ENCODE results near the gene ATP6V1E1.
A peak's percentile ranks its signal among the peaks of the same experiment; 100 is the strongest.

ATP6V1E1 gene

GRCh38 chr22:17641269-17641668, 12.7 kb upstream of the ATP6V1E1 start:
- Histone ChIP-seq H3F3A (ENCODE audit: insufficient read depth) (no peaks in the 10 kb centered on the region), H4K20me1 (ENCODE audit: low read depth, low read length) (no peaks in the 10 kb centered on the region), H2AFZ (ENCODE audit: low read depth, low read length, severe bottlenecking) (no peak overlapping the region), H3K36me3 (ENCODE audit: low read length) (no peaks in the 10 kb centered on the region), H3K27me3 (ENCODE audit: low read length) (no peaks in the 10 kb centered on the region), H3K4me2 (ENCODE audit: low read depth, low read length, poor library complexity, severe bottlenecking) (no peak overlapping the region), H3K79me2 (ENCODE audit: insufficient read depth, low read length) (peaks cover 12% of the 10 kb centered on the region; the same call in 1 of the 2 replicates), H3K9me3 (ENCODE audit: insufficient read depth, low read length) (no peaks in the 10 kb centered on the region), H3K9me2 (replicated peaks; ENCODE audit: insufficient read depth, low read length) (no peaks in the 10 kb centered on the region), H3K9ac (ENCODE audit: low read length) (no peak overlapping the region), H3K4me3 (ENCODE audit: insufficient read depth, low read length, poor library complexity, severe bottlenecking) (no peak overlapping the region), H3K27ac (ENCODE audit: low read depth, low read length) (no peak overlapping the region)
- TF ChIP-seq, protein P1, sequence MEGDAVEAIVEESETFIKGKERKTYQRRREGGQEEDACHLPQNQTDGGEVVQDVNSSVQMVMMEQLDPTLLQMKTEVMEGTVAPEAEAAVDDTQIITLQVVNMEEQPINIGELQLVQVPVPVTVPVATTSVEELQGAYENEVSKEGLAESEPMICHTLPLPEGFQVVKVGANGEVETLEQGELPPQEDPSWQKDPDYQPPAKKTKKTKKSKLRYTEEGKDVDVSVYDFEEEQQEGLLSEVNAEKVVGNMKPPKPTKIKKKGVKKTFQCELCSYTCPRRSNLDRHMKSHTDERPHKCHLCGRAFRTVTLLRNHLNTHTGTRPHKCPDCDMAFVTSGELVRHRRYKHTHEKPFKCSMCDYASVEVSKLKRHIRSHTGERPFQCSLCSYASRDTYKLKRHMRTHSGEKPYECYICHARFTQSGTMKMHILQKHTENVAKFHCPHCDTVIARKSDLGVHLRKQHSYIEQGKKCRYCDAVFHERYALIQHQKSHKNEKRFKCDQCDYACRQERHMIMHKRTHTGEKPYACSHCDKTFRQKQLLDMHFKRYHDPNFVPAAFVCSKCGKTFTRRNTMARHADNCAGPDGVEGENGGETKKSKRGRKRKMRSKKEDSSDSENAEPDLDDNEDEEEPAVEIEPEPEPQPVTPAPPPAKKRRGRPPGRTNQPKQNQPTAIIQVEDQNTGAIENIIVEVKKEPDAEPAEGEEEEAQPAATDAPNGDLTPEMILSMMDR (IDR thresholded peaks at IDR 0.05; ENCODE audit: insufficient read depth, low read length, poor library complexity, severe bottlenecking) = no peak
- no peak for TF ChIP-seq EZH2phosphoT487 (conservative IDR thresholded peaks at IDR 0.05; ENCODE audit: low read length)

DNA sequence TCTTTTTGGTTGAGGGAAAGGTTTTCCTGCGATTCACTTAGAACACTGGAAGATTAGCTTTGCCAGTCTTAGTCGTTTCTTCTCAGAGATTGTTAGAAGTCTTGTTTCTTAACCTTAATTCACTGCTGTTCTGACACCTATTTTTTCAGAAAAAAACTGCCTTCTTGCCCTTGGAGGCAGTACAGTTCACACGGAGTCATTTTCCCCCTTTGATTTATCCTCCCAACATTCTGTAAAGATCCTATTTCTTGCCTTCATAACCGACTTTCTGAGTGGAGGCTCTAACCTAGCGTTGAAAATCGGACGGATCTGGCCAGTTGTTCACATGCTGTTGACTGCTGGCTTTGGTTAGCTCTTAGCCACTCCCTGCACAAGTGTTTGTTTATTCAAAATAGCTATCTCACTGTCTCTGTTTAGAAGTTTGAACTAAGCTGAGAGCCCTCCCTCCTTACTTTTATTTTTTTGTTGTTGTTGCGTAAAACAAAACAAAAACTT, 10.7 kb upstream of the ATP6V1E1 start:
- Histone ChIP-seq H3K4me2 (ENCODE audit: low read depth, low read length, poor library complexity, severe bottlenecking) (peak overlapping the region; percentile 64), H3K79me2 (ENCODE audit: insufficient read depth, low read length) (peaks cover 12% of the 10 kb centered on the region; the same call in 1 of the 2 replicates), H4K20me1 (ENCODE audit: low read depth, low read length) (no peaks in the 10 kb centered on the region), H2AFZ (ENCODE audit: low read depth, low read length, severe bottlenecking) (peak overlapping the region; percentile 30), H3K9me2 (replicated peaks; ENCODE audit: insufficient read depth, low read length) (no peaks in the 10 kb centered on the region), H3F3A (ENCODE audit: insufficient read depth) (no peaks in the 10 kb centered on the region), H3K36me3 (ENCODE audit: low read length) (no peaks in the 10 kb centered on the region), H3K27ac (ENCODE audit: low read depth, low read length) (peak overlapping the region; percentile 69), H3K9ac (ENCODE audit: low read length) (peak overlapping the region; percentile 76), H3K27me3 (ENCODE audit: low read length) (no peaks in the 10 kb centered on the region), H3K9me3 (ENCODE audit: insufficient read depth, low read length) (no peaks in the 10 kb centered on the region), H3K4me3 (ENCODE audit: insufficient read depth, low read length, poor library complexity, severe bottlenecking) (peak overlapping the region; percentile 66)
- TF ChIP-seq, protein P1 (IDR thresholded peaks at IDR 0.05; ENCODE audit: insufficient read depth, low read length, poor library complexity, severe bottlenecking) = no peak

DNA sequence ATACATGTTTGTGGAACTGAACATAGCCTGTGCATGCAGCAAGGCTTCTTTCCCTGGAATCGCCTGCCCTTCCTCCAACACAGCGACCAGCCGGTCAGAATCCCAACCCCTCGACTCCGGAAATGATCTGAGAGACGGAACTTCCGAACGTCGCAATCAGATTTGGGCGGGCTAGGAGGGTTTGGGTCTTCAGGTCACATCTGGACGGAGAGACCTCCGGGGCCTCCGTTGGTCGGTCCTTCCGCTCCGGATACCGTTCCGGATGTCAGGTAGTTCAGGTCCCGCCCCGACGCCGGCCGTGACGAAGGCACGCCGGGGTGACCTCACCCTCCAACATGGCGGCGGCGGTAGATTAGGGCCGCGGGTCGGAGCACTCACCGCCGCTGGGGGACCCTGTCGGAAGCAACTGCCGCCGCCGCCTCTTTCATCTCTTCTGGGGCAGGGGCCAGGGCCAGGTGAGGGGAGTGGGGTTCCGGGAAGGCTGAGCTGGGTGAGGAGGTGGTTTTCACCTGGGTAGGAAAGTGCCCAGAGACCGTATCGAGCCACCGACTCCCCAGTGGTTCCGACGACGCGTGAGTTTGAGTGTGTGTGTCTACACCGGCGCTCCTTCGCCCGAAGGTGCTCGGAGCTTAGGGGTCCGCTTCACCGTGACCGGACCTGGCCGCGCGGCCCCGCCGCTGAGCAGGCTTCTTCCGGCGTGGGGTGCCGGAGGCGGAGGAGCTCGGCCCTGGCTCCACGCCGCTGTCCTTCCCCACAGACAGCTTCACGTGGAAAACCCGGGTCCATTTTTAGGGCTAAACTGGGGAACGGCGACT, 10.1 kb upstream of the ATP6V1E1 start, which contains the start of gene BCL2L13:
BCL2L13 (plus strand) TSS at position 326 of the 815 bp plus-strand sequence. CDS start 16,955 bp downstream, outside the sequence.
- H3K79me2 ChIP-seq (ENCODE audit: insufficient read depth, low read length) = peaks cover 12% of the 10 kb centered on the region; the same call in 1 of the 2 replicates
- peak within 1 kb of the TSS; percentile 30 for H2AFZ ChIP-seq (ENCODE audit: low read depth, low read length, severe bottlenecking)
- TF ChIP-seq, protein P1 (IDR thresholded peaks at IDR 0.05; ENCODE audit: insufficient read depth, low read length, poor library complexity, severe bottlenecking) = no peak
- no peak for TF ChIP-seq EZH2phosphoT487 (conservative IDR thresholded peaks at IDR 0.05; ENCODE audit: low read length)

More for the DNA sequence above, 10.1 kb upstream of the ATP6V1E1 start, which contains the start of gene BCL2L13:
- no peaks in the 10 kb centered on the region for H4K20me1 ChIP-seq (ENCODE audit: low read depth, low read length)
- H3K9ac ChIP-seq (ENCODE audit: low read length) = peak within 1 kb of the TSS; percentile 76
- H3K9me3 ChIP-seq (ENCODE audit: insufficient read depth, low read length) = no peaks in the 10 kb centered on the region
- H3K4me3 ChIP-seq (ENCODE audit: insufficient read depth, low read length, poor library complexity, severe bottlenecking) = peak within 1 kb of the TSS; percentile 66
- H3K27ac ChIP-seq (ENCODE audit: low read depth, low read length) = peak within 1 kb of the TSS; percentile 69
- no peaks in the 10 kb centered on the region for H3F3A ChIP-seq (ENCODE audit: insufficient read depth)
- H3K9me2 ChIP-seq (replicated peaks; ENCODE audit: insufficient read depth, low read length) = no peaks in the 10 kb centered on the region
- H3K27me3 ChIP-seq (ENCODE audit: low read length) = no peaks in the 10 kb centered on the region
- H3K4me2 ChIP-seq (ENCODE audit: low read depth, low read length, poor library complexity, severe bottlenecking) = peak within 1 kb of the TSS; percentile 73
- no peaks in the 10 kb centered on the region for H3K36me3 ChIP-seq (ENCODE audit: low read length)

Data from SU-DHL-6 (cell line).